GM18502 (cell line): ENCODE data around the gene CACNA1S.
A peak's percentile ranks its signal among the peaks of the same experiment; 100 is the strongest.

Experiments
- ATAC-seq: cut with Tn5 transposase; IDR thresholded peaks from one replicate; pipeline ENCODE4 v1.9.1; 2021; ENCODE audit warnings: mild to moderate bottlenecking; ENCODE audit not compliant: unreplicated experiment, poor library complexity

The CACNA1S gene

DNA sequence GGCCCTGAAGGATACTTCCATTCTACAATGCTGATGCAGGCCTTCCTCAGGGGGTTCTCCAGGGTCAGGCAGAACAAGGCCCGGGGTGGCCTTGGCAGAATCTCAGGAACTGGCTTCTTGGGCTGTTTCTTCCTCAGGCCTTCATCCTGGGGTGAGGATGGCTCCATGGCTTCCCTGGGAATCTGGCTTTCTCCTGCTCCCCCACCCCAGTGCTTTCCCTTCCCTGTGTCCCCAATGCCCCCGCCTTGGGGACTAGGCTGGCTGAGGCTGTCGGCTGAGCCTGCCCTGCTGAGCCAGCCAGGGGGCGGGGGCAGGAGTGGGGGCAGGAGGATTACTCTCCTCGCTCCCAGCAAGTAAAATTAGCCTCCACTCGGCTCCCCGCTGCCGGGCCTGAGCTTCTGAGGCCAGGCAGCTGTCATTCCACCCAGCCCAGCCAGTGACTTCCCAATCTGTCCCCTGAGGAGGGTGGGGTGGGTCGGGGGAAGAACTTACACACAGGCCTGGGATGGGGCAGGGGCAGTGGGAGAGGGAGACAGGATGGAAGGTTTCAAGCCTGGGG is at the start of gene CACNA1S:
Gene CACNA1S (minus strand): TSS at position 254 of the 559 bp plus-strand sequence. CDS start 87 bp downstream, at position 167.
- no peak for ATAC-seq

DNA sequence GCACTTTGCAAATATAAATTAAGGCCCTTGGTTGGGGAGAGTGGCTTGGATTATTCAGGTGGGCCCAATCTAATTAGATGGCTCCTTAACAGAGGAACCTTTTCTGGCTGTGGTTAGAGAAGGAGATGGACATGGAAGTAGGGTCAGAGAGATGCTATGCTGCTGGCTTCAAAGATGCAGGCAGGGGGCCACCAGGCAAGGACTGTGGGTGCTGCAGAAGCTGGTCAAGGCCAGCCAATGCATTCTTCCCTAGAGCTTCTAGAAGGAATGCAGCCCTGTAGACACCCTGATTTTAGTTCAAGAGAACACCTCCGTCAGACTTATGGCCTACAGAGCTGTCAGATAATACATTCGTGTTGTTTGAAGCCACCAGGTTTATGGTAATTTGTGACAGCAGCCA is 45.7 kb upstream of the CACNA1S start:
- no peak for ATAC-seq

DNA sequence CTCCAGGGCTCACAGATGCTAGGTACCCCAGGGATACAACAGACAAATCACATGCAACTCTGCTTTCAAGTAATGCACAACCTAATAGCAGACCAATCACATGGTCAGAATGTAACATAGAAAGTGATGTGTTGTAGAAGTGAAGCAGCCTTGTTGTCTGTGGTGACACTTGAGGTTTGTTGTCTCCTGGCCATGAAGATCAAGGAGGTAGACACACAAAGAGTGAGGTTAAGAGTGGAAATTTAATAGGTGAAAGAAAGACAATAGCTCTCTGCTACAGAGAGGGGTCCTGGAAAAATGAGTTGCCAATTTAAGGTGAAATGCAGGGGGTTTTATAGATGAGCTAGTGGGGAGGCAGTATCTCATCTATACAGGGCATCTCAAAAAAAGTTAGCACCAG is 44.6 kb upstream of the CACNA1S start:
- ATAC-seq, result no peak

- ATAC-seq, result no peak
These were observed 44.1 kb upstream of the CACNA1S start for GRCh38 chr1:201156346-201156745.

DNA sequence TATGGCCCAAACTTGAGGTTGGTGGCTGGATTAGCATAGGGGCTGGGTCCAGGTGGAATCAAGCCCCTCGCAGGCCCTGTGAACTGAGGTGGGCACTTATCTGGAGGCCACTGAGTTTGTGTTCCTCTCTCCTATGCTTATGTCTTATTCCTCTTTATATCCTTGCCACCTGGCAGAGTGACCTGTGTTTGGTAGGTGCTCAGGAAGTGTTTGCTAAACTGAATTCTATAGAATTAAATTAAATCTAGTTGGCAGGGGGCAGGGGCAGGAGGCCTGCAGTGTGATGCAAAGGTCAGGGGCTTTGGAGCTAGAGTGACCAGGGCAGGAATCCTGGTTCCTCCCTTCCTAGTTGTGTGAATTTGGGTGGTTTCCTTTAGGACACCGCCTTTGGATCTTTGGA is 43.1 kb upstream of the CACNA1S start:
- no peak for ATAC-seq

DNA sequence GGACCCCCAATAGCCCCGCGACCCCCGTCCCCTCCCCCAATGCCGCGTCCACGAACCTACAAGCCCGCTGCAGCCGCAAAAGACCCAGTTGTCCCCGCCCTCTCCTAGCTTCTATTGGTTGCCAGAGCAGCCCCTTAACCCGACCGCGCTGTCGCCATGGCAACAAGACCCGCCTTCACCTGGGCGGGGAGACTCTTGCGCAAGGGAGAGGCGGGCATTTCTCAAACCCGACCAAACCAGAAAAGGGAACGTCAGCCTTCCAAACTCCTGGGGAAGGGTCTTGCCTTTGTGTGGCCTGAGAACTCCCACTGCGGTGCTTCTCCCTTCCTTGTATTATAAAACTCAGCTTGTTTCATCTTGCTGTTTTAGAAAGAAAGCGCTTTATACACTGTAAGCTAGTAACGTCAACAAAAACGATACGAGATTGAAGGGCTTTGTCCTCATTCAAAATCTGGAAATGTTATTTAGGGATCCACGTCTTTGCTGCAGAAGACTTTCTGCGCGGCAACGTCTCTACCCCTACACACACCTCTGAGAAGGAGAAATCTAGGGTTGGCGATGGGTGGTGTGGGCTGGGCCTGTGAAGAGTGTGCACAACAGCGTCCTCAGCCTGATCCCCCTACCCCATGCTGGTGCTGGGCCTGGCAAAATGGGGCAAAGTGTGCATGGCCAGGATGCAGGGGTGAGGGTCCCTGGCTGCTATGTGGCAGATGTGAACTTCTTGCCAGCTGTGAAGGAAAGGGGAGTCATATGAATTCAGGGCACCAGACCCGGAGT is 42.4 kb upstream of the CACNA1S start, which contains the start of gene TMEM9:
Gene TMEM9 (minus strand): TSS at position 86 of the 777 bp plus-strand sequence. CDS start 551 bp downstream, outside the sequence.
- ATAC-seq, result peak; percentile 99

- ATAC-seq, result peak; percentile 72
These were observed 41.5 kb upstream of the CACNA1S start for GRCh38 chr1:201153474-201154388.

DNA sequence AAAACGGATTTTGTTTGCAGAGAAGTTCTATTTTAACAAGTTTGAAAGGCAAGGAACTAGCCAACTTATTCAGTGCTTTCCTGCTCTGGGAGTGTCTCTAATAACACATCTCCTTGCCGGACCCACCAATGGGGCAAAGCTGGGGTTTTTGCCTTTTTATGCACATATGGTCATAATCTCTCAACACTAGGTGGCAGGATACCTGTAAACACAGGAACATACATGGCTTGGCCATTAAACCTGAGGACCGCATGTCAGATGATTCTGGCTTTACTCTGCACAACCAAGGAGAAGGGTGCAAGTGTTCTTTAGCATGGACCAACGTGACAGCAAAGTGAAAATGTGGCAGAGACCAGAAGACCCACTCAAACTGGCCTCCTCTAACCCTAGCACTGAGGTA is 37.2 kb upstream of the CACNA1S start:
- ATAC-seq, result no peak

GRCh38 chr1:201147396-201148015 is 35.3 kb upstream of the CACNA1S start:
- no peak for ATAC-seq

DNA sequence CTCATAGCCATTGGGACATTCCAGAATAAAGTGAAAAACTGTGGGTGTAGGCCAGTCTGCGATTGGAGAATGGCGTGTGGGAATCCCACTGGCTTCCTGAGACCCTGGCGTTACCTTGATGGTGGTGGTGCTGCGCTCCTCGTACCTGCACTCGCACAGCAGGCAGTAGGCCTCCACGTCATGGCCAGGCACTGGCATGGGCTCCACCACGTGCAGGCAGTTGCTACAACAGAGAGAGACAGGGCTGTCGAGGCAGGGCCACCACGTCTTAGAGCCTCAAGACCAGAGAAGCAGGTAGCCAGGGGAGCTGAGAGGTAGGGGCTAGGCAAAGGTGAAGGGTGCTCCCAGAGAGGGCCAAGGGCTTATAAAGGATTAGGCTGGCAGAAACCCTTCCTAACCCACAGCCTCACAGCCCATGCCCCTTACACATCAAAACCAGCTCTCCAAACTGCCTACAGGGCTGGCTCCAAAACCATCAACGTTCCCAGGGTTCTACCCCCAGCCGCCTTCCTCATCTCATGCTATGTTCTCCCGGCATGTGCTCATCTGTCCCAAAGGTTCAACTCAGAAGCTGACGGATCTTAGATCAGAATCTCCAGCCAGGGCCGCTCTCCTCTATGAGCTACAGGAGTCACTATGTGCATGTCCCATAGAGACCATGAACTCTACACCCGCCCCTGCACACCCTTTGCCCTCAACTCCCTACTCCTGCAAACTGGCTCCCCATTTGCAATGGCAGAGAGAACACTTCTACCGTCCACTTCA is 34.6 kb upstream of the CACNA1S start:
- no peak for ATAC-seq

GRCh38 chr1:201145816-201146215 is 33.6 kb upstream of the CACNA1S start:
- no peak for ATAC-seq

DNA sequence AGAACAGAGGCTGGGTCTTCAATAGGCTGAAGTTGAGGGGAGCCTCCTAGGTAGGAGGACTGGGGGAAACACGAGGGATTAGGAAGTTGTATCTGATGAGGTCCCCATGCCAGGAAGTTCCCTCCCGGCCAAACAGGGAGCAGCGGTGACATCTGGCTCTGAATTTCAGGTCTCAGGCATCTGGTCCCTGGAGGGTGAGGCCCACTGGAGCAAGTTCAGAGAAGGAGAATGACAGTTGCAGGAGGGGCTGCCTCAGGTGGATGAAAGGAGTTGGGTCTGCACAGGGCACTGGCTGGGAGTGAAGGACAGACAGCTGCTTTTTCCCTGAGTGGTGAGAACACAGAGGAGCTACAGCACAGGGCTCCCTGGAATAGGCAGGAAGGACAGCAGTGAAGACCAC is 32.9 kb upstream of the CACNA1S start:
- no peak for ATAC-seq

- ATAC-seq, result no peak
These were observed 32.5 kb upstream of the CACNA1S start for GRCh38 chr1:201144701-201145100.

DNA sequence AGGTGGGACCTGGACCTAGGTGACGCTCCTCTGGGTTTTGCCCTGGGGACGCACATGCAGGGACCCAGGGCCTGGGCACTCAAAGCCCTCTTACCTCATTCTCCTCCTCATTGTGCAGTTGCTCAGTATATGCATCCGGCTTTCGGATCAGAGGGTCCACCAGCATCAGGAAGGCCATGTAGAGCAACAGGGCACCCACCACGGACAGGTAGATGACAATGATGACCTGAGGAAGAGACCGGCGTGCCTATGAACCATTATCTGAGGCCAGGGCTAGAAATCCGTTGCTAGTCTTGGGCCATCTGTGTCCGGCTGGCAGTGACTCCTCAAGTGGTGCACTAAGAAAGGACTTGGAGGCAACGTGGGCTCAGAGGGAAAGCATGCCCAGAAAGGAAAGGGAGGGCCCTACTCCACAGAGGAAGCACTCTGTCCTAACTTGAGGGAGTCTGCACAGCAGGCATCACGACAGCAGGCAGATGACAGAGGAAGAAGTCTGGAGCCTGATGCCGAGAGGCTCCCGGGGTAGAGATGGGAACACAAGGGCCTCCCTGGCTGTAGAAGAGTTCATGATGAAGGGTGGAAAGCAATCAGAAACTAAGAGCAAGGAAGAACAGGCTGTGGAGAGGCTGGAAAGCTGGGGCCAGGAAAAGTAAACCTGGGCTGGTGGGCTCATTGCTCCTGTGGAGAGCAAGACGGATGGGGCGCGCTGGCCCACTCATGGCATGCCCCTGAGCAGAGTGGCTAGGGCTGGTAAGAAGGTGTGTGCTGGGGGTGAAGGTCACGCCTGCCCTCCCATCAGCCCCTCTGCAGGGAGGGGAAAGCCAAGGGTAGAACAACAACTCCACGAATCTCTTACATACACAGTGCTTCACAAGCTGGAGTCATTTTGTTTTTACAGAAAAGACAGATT is 31.8 kb upstream of the CACNA1S start:
- ATAC-seq, result no peak

DNA sequence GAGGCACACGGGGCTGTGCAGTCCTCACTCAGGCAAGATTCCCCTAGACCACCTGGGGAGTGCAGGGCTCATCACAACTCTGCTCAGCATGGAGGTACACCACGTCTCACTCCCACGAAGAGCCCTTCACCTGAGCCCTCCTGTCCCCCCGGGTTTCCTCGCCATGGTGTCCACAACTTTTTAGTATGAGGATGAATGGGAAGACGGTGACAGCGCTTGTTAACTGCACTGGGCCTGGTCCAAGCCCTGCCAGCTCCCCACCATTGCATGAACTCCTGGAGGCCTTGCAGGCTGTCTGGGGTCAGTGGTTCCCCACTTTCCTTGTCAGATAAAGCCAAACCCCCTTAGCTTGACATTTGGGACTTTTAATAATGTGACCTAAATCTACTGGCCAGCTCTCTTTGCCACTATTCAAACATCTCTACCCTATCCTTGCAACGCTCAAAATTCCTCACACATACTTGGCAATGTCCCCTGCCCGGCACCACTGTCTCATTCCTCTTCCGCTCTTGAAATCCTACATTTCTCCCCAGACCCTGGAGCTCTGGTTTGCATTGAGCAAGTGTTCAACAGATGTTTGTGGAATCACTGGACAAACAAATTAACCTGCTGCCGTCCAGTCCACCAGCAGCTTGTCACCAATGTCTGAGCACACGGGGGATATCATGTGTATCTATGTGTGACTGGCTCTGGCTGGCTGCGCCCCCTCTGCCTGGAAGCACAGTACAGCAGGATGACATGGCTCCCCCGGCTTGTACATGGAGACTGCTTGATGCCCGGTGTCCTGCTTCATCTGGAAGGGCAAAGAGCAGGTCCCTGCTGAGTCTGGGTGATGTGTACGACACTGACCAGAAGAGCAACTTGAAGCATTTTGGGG is 30.9 kb upstream of the CACNA1S start:
- no peak for ATAC-seq

- no peak for ATAC-seq
These were observed 30.0 kb upstream of the CACNA1S start for GRCh38 chr1:201142011-201142848.

GRCh38 chr1:201141418-201141817 is 29.2 kb upstream of the CACNA1S start:
- no peak for ATAC-seq
